Activated CD4-positive, alpha-beta T cell treated with anti-CD3 and anti-CD28 coated beads, Interleukin-10, Interleukin-2, amounts not matched to agents 100 ng/mL and 50 ng/mL, durations not matched to agents 16 hours and 8 hours (primary cell): ENCODE measurements around the gene EMC8.
"Not testable (repeated sequence)": the region's sequence is repeated elsewhere in the genome, so short reads cannot be mapped to it uniquely, and the experiment has no call there.

Experiments used
- DNase-seq: peaks from one replicate; pipeline ENCODE4 v3.0.0-alpha.2; 2020

EMC8 gene

GRCh38 chr16:85799497-85800320 lies at the start of gene EMC8, which contains the start of gene COX4I1:
Gene EMC8 (minus strand): TSS chr16:85799544. CDS start chr16:85799295, 249 bp downstream.
Gene COX4I1 (plus strand): TSS chr16:85799695. CDS start chr16:85801206, 1,511 bp downstream.
- peak; percentile 95 for DNase-seq

- DNase-seq: no peak
Observed at GRCh38 chr16:85848986-85849385, 49.6 kb upstream of the EMC8 start.

DNA sequence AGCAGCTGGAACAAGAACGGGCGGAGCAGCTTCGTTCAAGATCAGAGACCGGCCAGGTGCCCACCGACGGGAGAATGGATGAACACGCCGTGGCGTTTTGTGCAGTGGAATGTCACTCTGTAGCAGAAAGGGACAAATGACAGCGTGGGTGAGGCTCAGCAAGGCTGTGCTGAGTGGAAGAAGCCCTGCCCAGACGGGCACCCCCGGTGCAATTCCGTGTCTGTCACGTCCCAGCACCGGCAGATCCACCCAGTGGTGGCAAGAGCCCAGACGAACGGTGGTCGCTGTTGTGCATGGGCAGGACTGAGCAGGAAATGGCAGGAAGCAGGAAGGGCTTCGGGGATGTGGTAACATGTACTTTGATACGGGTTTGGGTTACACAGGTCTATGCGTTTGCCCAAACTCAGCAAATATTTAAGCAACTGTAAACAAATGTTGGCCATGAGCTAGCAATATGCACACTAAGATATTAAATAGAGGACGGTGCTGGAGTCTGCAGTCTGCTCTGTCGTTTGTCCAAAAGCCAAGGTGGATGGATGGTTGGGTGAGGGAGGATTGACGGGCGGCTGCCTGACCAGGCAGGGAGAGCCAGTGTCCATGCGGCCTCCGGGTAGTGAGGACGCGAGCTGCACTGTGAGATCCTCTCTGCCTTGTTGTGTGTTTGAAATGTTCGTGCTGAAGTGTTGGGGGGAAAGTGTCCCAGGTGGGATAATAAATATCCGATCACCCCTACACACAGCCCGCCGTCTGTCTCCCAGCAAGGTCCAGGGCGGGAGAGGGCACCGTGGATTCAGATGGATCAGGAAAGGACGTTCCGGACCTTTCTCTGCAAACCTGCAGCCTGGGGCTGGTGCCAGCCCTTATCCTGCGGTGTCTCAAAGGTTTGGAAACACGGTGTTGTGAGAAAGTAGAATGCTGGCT lies 48.6 kb upstream of the EMC8 start:
- no peak for DNase-seq

GRCh38 chr16:85847036-85847435 lies 47.7 kb upstream of the EMC8 start:
- DNase-seq: no peak

GRCh38 chr16:85846461-85846860 lies 47.1 kb upstream of the EMC8 start:
- DNase-seq: no peak

GRCh38 chr16:85845266-85845665 lies 45.9 kb upstream of the EMC8 start:
- DNase-seq: no peak

GRCh38 chr16:85844786-85845185 lies 45.4 kb upstream of the EMC8 start:
- DNase-seq: no peak

DNA sequence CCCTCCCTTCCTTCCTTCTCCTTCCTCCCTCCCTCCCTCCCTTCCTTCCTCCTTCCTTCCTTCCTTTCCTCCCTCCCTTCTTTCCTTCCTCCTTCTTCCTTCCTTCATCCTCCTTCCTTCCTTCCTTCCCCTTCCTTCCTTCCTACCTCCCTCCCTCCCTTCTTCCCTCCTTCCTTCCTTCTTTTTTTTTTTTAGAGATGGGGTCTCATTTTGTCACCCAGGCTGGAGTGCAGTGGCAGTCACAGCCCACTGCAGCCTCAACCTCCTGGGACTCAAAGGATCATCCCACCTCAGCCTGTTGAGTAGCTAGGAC lies 44.8 kb upstream of the EMC8 start:
- DNase-seq: no peak

- DNase-seq: no peak
Observed at GRCh38 chr16:85843471-85844168, 44.3 kb upstream of the EMC8 start.

DNA sequence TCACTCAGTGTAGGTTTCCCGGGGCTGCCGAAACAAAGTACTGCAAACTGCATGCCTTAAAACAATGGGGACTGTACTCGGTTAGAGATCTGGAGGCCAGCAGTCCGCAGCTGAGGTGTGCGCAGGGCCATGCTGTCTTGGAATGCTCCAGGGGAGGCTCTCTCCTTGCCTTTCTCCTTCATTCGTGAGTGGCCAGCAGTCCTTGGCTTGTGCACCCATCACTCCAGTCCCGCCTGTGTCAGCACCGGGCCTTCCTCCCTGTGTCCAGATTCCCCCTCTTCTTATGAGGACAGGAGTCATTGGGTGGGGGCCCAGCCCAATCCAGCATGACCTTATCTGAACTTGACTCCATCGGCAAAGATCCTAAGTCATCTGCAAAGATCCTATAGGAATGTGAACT lies 43.5 kb upstream of the EMC8 start:
- DNase-seq: no peak

DNA sequence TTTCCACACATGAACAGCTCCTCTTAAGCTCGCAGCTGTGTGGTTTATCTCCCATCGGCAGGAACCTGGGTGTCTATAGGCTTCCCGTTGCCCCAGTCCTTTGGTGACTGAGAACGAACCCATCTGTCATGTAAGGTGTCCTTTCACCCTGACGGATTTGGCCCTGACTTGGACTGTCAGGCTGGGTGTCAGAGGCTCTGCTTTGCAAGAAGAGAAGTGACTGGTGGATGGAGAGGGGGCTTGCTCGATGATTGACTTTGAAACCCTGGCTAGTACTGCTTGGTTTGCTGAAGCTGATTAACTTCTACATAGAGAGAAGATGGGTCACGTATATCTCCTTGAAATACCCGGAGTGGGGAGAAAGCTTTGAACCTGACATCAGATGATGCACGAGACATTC lies 43.1 kb upstream of the EMC8 start:
- DNase-seq: no peak

GRCh38 chr16:85840801-85841200 lies 41.5 kb upstream of the EMC8 start:
- no peak for DNase-seq

- DNase-seq: no peak
Observed at GRCh38 chr16:85840395-85840794, 41.1 kb upstream of the EMC8 start.

DNA sequence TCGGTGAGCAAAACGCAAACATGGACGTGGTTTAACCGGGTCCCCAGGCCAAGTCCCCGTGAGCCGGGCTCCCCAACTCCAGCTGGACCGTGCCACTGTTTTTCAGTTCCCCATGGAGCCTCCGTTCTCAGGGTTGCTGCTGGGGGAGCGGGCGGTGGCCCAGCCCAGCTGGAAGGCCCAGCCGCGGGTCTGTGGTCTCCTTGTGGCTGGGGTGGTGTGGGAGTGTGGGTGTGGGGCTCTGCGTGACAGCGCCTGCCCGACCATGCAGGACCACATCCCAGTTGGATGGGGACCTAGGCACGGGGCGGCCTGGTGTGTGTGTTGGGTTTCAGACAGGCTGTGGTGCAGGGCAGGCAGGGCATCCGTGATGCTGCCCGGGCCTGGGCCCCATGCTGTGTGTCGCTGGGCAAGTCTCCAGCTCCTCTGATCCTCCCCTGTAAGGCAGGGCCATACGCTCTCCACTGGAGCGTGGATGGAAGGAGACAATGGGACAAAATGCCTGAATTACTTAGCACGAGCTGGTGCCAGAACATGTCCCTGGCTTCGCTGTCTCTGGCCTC lies 40.4 kb upstream of the EMC8 start:
- DNase-seq: no peak

DNA sequence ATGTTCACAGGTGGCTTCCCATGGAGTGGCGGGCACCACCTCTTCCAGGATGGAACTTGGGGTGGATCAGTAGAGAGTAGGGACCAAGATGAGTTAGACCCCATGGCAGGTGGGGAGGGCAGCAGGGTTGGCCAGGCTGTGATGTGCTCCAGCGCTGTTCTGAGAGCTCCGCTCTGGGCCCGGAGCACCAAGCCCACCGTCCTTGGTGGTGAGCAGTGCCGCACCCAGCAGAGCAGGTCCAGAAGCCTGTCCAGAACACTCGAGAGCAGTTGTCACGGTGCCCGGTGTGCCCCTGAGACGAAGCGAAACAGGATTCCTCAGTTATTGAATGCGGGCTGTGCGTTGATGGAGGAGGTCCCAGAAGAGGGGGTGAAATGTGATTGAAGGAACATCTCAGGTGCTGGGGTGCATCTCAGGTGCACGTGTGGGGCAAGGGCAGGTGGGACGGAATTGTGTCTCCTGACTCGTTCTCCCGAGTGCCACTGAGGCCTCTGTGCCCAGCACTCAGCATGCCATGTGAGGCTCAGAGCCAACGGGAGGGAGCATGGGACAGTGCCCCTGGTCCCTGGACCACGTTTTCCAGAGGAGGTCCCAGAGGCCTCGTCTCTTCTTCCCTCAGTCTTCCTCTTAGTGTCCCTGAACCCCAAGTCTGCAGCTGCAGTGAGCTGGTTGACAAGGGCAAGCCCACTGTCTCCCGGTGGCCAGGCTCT lies 39.7 kb upstream of the EMC8 start:
- no peak for DNase-seq

GRCh38 chr16:85838381-85838780 lies 39.0 kb upstream of the EMC8 start:
- no peak for DNase-seq

DNA sequence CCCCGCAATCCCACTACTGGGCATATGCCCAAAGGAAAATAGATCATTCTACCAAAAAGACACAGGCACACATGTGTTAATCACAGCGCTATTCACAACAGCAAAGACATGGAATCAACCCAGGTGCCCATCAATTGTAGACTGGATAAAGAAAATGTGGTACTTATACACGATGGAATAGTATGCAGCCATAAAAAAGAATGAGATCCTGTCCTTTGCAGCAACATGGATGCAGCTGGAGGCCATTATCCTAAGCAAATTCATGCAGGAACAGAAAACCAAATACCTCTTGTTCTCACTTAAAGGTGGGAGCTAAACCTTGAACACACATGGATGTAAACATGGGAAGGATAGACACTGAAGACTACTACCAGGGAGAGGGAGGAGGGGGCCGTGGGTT lies 38.3 kb upstream of the EMC8 start:
- DNase-seq: not testable (repeated sequence)

DNA sequence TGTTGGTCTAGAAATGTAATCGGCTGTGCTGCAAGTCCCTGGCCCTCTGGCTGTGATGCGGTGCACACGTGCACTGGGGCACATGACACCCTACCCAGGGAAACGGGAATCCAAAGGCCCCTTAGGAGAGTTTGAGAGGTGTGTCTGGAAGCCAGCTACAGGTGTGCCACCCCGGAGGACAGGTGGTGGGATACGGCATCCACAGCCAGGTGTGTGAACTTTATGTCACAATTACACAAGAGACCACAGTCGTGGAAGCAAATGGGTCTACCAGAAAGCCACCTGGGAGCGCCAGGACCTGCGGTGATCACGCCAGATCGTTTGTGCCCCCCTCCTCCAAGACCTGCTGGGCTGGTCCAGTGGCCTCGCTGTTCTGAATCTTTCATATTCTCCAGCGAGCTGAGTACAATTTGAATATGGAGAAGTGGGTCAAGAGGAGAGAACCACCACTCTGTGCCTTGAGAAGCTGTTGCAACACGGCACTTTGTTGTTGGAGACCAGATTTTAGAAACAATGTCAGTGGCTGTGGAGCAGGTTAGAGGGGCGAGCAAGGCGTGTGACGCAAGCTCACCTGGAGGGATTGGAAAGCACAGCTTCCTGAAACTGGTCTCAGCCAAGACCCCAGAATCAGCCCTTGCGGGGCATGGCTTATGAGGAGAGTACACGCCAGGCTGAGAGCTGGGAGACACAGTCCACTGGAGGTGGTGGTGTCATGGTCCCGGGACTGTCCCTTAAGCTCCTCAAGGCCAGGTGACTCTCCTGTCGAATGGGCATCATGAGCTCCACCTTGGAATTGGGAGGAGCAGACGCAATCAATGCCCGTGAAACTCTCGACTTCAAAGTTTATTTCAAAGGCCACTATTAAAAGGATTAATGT lies 37.6 kb upstream of the EMC8 start:
- DNase-seq: no peak

DNA sequence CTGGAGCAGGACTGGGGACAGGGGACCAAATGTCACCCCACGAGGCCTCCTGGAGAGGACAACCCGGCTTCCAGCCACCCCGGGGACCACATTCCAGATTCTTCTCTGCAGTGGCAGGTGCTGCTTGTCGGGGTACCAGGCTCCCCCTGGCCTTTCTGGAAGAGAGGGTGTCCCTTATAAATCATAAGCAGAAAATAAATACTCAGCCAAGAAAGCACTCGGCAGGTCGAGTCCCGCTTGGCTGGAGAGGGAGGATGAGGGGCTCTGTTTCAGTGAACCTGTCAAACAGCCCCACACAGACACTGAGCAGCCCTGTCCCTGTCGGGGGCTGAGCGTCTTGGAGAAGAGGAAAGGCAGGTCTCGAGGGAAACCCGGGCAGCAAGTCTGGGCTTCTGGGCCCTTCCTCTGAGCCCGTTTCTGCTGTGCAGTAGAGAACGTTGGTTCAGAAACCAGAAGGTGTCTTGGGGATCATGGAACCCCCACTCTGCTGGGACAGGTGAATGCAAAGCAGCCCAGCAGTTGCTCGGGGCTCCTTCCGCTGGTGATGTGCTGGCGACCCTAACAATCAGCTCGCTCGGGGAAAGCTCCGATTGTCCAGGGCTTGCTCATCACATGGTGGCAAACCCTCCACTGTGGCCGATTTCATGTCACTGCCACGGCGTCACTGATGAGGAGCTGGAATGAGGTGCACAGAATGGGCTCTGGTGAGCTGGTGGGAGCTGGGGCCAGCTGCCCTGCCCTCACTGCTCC lies 36.8 kb upstream of the EMC8 start:
- DNase-seq: no peak

GRCh38 chr16:85835227-85835751 lies 35.9 kb upstream of the EMC8 start:
- no peak for DNase-seq
